Hematopoietic multipotent progenitor cell (in vitro differentiated cells): ENCODE measurements around the gene TEX47. TPM values are rescaled to one million over a fixed set of nuclear protein-coding genes. Genes with fewer than 3 reads are reported as not detected.

Experiments used
- DNase-seq, 3 donors: peaks; one replicate each; pipeline ENCODE4 v3.0.0-alpha.2; 2011 to 2015; ENCODE audit warnings: low read depth in 2 of 3, low spot score in 2 of 3
- small RNA-seq: library from RNA; depleted of rRNA; stranded (forward); fragments of <200 nt; gene quantifications from one replicate; pipeline ENCODE3, GENCODE V24; 2012
- total RNA-seq: library from RNA; depleted of rRNA; stranded (reverse); fragments of >200 nt; gene quantifications from one replicate; pipeline ENCODE4 v1.2.3, GENCODE V29; 2012

Gene TEX47
- total RNA-seq, 1 donor, result not detected

DNA sequence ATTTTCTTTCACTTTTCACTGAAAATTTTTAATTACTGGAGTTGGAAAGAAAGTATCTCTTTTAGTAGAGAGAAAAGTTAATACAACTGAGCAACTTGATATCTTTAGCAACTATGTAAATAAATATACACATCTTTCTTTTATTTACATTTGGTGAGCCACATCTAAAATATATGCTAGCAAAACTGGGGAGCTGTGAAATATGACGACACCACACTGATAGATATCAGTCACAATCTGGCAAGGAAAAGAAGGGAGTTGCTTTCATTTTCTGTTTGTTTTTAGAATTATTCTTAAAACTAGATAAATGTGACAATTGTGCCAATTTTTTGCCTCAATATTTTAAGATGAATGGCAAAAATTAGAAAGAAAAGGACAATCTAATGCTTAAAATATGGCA, 38.7 kb downstream of the TEX47 start:
- DNase-seq, result no peak

DNA sequence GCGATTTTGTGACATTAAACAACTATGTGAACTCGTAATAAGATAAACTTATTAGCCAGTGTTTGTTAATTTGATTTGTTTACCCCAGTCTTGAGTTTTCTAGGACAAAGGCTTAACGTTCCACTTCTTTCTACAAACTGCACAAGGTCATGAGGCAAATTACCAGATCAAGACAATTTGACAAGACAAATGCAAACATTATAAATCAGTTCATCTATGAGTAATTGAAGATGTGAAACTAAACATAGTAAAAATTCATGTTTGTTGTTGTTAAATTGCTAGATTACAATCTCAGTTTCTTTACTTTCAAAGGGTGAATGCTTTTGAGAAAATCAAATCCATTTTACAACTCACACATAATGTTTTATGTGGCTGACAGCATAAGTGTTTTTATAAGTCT, 49.4 kb downstream of the TEX47 start:
- no peak for DNase-seq

Small RNA genes lying within 50 kb of the gene (small RNA-seq; reads per million reads assigned to genes)
- gene AC002127.1, result not detected

Other genes with a start within 250 kb of the TEX47 start
- gene ZNF804B, start 36.0 kb downstream of the TEX47 start, total RNA-seq, result 0.27 TPM